Bronchial epithelial cell (primary cell): Measurements from ENCODE around the gene TRMT44. TPM values are rescaled to one million over a fixed set of nuclear protein-coding genes. Genes with fewer than 3 reads are reported as not detected.

Source experiments
- DNase-seq: peaks from one replicate; pipeline ENCODE4 v3.0.0-alpha.2; 2010; ENCODE audit warnings: low read depth
- FAIRE-seq: peaks from 2 replicates; lab custom pipeline; 2011; peaks lifted over from hg19 to GRCh38; lab: Jason Lieb, UNC
- H3K27me3 ChIP-seq: 2 replicates; pipeline ENCODE4 v1.5.1; 2011; ENCODE audit warnings: low read length; ENCODE audit not compliant: control insufficient read depth, insufficient read depth
- H3K36me3 ChIP-seq: 2 replicates; pipeline ENCODE4 v1.5.1; 2011; ENCODE audit warnings: low read length; ENCODE audit not compliant: control insufficient read depth, insufficient read depth
- H3K4me3 ChIP-seq: 2 replicates; pipeline ENCODE4 v1.5.1; 2011; ENCODE audit warnings: mild to moderate bottlenecking, low read depth, low read length, control low read depth
- total RNA-seq: library from RNA; depleted of rRNA; stranded (reverse); fragments of >200 nt; gene quantifications from 2 replicates; pipeline ENCODE4 v1.2.1, GENCODE V29; 2014
- TF ChIP-seq, protein P1 (sequence below): IDR thresholded peaks from 2 replicates; pipeline ENCODE4 v1.5.1; 2011; ENCODE audit warnings: mild to moderate bottlenecking, moderate library complexity, low read length, control low read depth, inconsistent platforms; ENCODE audit not compliant: insufficient read depth, severe bottlenecking

The TRMT44 gene
- total RNA-seq, 1 donor from 2014 or later = 10.0 TPM

DNA sequence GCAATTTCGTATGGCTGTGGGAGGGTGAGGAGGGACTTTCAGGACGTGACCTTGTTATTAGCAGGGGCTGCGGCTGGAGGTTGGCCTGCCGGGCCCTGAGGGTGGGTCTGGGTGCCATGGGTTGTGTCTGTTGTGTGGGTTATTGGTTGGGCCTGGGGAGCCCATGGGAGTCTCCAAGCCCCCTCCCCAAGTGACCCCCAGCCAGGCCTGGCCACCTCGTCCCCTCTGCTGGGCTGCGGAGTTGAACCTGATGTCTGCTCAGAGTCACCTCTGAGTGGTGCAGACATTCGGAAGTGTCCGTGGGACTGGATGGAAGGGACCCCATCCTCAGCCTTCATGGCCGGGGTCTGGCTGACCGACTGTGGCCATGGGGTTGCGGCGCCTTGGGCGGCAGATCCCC, 67.7 kb downstream of the TRMT44 start:
- DNase-seq = no peak
- Histone ChIP-seq H3K27me3 (peaks cover 4% of the 10 kb centered on the region), H3K36me3 (no peaks in the 10 kb centered on the region), H3K4me3 (no peak overlapping the region)
- TF ChIP-seq, protein P1, sequence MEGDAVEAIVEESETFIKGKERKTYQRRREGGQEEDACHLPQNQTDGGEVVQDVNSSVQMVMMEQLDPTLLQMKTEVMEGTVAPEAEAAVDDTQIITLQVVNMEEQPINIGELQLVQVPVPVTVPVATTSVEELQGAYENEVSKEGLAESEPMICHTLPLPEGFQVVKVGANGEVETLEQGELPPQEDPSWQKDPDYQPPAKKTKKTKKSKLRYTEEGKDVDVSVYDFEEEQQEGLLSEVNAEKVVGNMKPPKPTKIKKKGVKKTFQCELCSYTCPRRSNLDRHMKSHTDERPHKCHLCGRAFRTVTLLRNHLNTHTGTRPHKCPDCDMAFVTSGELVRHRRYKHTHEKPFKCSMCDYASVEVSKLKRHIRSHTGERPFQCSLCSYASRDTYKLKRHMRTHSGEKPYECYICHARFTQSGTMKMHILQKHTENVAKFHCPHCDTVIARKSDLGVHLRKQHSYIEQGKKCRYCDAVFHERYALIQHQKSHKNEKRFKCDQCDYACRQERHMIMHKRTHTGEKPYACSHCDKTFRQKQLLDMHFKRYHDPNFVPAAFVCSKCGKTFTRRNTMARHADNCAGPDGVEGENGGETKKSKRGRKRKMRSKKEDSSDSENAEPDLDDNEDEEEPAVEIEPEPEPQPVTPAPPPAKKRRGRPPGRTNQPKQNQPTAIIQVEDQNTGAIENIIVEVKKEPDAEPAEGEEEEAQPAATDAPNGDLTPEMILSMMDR = no peak
- no peak for FAIRE-seq

DNA sequence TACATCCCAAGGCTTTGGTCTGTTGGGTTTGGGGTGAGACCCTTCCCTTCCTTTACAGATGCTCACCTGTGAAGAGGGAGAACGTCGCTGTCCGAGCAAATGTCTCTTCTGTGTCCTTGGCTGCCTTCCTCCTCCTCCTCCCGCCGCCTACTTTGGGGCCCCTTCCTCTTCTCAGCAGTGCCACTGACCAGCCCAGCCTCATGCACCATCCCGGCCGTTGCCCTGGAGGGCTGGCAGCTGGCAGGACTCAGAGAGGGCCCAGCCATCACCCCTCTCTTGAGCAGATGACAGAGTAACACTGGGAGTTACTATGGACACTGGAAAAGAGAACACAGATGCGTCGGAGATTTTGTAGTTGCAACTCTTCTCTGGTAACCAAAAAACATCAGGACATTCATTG, 68.2 kb downstream of the TRMT44 start:
- FAIRE-seq (no peak), DNase-seq (no peak)
- peaks cover 4% of the 10 kb centered on the region for H3K27me3 ChIP-seq

DNA sequence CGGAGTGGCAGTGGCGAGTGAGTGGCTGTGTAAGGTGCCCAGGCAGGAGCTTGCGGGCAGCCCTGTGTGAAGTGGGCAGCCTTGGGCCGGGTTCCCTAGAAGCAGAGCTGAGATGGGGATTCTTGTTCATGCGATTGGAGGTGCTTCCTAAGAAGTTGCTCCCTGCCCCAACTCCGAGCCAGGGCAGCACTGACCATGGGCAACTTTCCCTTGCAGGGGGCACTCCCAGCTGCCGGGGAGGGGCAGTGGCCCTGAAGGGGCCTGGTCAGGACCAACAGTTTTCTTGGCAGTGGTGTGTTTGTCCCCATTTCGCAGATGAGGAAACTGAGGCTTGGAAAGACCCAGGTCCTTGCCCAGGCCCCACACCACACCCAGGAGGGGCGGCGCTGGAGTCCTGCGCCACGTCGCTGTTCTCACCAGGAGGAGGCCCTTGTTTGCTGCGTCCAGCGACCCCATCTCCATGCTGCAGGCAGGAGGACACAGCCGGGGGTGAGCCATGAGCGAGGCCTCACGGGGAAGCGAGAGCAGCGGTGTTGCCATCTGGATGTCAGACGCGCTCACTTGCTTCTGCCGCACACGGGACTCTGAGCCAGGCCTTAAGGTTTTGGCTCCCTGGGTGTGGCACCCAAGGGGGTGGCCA, 68.9 kb downstream of the TRMT44 start:
- DNase-seq (no peak), FAIRE-seq (no peak)
- peaks cover 1% of the 10 kb centered on the region for H3K27me3 ChIP-seq
- H3K36me3 ChIP-seq = no peaks in the 10 kb centered on the region
- TF ChIP-seq, protein P1 = no peak
- no peak overlapping the region for H3K4me3 ChIP-seq

More for the DNA sequence above, 68.2 kb downstream of the TRMT44 start:
- Histone ChIP-seq H3K4me3 (no peak overlapping the region), H3K36me3 (no peaks in the 10 kb centered on the region)
- TF ChIP-seq, protein P1 = no peak

DNA sequence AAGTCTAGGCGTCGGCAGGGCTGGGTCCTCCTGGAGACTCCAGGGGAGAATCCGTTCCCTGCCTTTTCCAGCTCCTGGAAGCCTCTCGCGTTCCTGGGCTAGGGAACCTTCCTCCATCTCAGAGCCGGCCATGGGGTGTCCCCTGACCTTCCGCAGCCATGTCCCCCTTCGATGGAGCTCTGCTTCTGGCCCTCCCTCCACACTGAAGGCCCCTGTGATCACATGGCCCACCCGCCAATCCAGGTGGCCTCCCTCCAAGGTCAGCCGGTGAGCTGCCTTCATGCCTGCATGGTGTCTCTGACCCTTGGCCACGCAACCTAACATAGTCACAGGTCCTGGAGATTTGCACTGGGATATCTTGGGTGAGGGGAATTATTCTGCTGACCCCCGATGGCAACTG, 69.6 kb downstream of the TRMT44 start:
- Histone ChIP-seq H3K36me3 (no peaks in the 10 kb centered on the region), H3K27me3 (no peaks in the 10 kb centered on the region), H3K4me3 (no peak overlapping the region)
- FAIRE-seq = no peak
- DNase-seq = no peak
- TF ChIP-seq, protein P1 = no peak

GRCh38 chr4:8510611-8511285, 70.2 kb downstream of the TRMT44 start:
- no peak overlapping the region for H3K4me3 ChIP-seq
- H3K27me3 ChIP-seq = no peaks in the 10 kb centered on the region
- FAIRE-seq = no peak
- H3K36me3 ChIP-seq = no peaks in the 10 kb centered on the region
- TF ChIP-seq, protein P1 = no peak
- DNase-seq = no peak
